Body of pancreas (tissue), 4 donors: ENCODE measurements around the gene GPATCH3. TPM values are rescaled to one million over a fixed set of nuclear protein-coding genes. Genes with fewer than 3 reads are reported as not detected.
"Not testable (repeated sequence)": the region's sequence is repeated elsewhere in the genome, so short reads cannot be mapped to it uniquely, and the experiment has no call there.

Source experiments
- ATAC-seq: fragments of 150-250 bp; one replicate; pipeline ENCODE4 v1.9.1; 2016
- DNase-seq, 4 donors: peaks; one replicate each; pipeline ENCODE4 v3.0.0-alpha.2; 2019
- H3K27ac ChIP-seq, 4 donors: fragments of 200-600 bp; sonication (generic); 1 replicate in 3 of 4; 2 replicates in 1 of 4; pipeline versions ENCODE4 v1.5.1 to v1.6.1; 2016 to 2019; ENCODE audit warnings: mild to moderate bottlenecking in 1 of 4, mixed read lengths in 1 of 4, moderate library complexity in 1 of 4
- H3K27me3 ChIP-seq, 2 donors: fragments of 200-600 bp; sonication (generic); one replicate each; pipeline ENCODE4 v1.6.0; 2016; ENCODE audit warnings: mild to moderate bottlenecking in 1 of 2
- H3K36me3 ChIP-seq, 2 donors: fragments of 200-600 bp; sonication (generic); replicated peaks in 1 of 2; 2 replicates each; pipeline ENCODE4 v1.5.1; 2016; ENCODE audit warnings: low read depth in 2 of 2; ENCODE audit not compliant: insufficient read depth in 1 of 2
- H3K4me1 ChIP-seq: fragments of 200-600 bp; sonication (generic); one replicate; pipeline ENCODE4 v1.6.0; 2016
- H3K4me3 ChIP-seq, 2 donors: fragments of 200-600 bp; sonication (generic); 1 replicate in 1 of 2; 2 replicates in 1 of 2; pipeline ENCODE4 v1.5.1; 2016 to 2019
- H3K9me3 ChIP-seq, 3 donors: fragments of 200-600 bp; sonication (generic); 1 replicate in 2 of 3; 2 replicates in 1 of 3; pipeline ENCODE4 v1.5.1; 2016
- POLR2A ChIP-seq, 3 donors: fragments of 450-650 bp; IDR thresholded peaks; one replicate each; pipeline ENCODE4 v1.6.1; 2016; ENCODE audit warnings: antibody characterized with exemption in 3 of 3, mild to moderate bottlenecking in 2 of 3
- WGBS, 2 donors: methylation state at CpG; one replicate each; pipeline ENCODE4 v1.1.5; 2017; 5-methylcytosine and 5-hydroxymethylcytosine counted together
- intact Hi-C: fragments of 100-400 bp; cut with DNase I; formaldehyde crosslinking; loops from one replicate; pipeline ENCODE4 v1.15.1; 2023
- total RNA-seq, 2 donors: library from RNA; depleted of rRNA; stranded (reverse); fragments of >200 nt; gene quantifications; one replicate each; pipeline ENCODE4 v1.1.0, GENCODE V29; 2016
- TF ChIP-seq, protein P1 (sequence below), 7 experiments: fragments of 450-650 bp in 4 of 7; fragments of 200-600 bp in 3 of 7; sonication (generic) in 3 of 7; IDR thresholded peaks; one replicate each; pipeline ENCODE4 v1.5.1; 2016 to 2019; ENCODE audit warnings: antibody characterized with exemption in 7 of 7

Gene GPATCH3
- total RNA-seq, 2 donors from 2014 or later, result 4.9 to 19.4 TPM

DNA sequence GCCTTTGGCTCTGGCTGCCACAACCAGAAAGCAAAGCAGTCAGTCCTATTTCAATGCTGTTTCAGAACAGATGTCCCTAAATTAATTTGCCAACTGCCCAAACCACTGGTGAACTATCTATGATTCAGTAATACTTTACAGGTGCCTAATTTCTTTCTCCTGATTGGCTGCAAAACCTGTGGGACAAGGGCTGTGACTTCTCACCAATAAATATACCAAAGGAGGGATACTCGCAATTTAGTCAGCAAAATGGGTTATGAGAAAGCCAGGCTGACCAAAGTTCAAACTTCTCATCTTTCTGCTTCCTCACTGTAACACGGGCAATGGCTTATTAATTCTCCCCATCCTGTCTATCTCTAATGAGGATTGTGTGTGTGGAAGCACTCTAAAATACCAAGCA is 22.9 kb downstream of the GPATCH3 start:
- intact Hi-C loops, result no loop called here
- Histone ChIP-seq H3K9me3 (no peaks in the 10 kb centered on the region), H3K27ac (no peak overlapping the region), H3K4me3 (no peak overlapping the region), H3K4me1 (no peaks in the 10 kb centered on the region), H3K36me3 (peaks cover under 1 to 22% of the 10 kb centered on the region in 2 donors), H3K27me3 (no peaks in the 10 kb centered on the region)
- WGBS, 2 donors, result 62 to 75% methylated on average over 2 of the region's 2 CpGs
- TF ChIP-seq, protein P1, sequence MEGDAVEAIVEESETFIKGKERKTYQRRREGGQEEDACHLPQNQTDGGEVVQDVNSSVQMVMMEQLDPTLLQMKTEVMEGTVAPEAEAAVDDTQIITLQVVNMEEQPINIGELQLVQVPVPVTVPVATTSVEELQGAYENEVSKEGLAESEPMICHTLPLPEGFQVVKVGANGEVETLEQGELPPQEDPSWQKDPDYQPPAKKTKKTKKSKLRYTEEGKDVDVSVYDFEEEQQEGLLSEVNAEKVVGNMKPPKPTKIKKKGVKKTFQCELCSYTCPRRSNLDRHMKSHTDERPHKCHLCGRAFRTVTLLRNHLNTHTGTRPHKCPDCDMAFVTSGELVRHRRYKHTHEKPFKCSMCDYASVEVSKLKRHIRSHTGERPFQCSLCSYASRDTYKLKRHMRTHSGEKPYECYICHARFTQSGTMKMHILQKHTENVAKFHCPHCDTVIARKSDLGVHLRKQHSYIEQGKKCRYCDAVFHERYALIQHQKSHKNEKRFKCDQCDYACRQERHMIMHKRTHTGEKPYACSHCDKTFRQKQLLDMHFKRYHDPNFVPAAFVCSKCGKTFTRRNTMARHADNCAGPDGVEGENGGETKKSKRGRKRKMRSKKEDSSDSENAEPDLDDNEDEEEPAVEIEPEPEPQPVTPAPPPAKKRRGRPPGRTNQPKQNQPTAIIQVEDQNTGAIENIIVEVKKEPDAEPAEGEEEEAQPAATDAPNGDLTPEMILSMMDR (IDR thresholded peaks at IDR 0.05), result no peak
- TF ChIP-seq POLR2A (IDR thresholded peaks at IDR 0.05), result no peak
- DNase-seq (no peak), ATAC-seq (no peak)

DNA sequence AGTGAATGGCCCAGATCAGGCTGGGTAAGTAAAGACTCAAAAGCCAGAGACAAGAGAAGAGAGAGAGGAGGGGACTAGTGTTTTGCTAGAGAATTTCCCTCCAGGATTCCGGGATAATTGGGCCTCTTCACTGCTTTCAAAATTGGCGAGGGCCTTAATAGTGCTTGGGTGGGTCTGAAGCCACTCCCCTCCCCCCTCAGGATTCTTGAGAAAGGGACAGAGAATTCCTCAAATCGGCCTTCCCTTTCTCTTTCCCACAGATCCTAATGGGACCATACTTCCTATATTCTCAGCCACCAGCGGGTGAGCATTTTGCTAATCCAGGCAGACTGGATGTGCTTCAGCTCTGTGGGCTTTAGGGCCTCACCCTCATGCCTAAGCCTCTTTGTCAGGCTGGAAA is 25.4 kb downstream of the GPATCH3 start:
- Histone ChIP-seq H3K27ac (no peak overlapping the region), H3K9me3 (no peaks in the 10 kb centered on the region), H3K4me1 (no peaks in the 10 kb centered on the region), H3K27me3 (no peaks in the 10 kb centered on the region), H3K36me3 (peaks cover 0 to 10% of the 10 kb centered on the region in 2 donors), H3K4me3 (no peak overlapping the region)
- intact Hi-C loops, result no loop called here
- DNase-seq (no peak), ATAC-seq (no peak)
- TF ChIP-seq, protein P1 (IDR thresholded peaks at IDR 0.05), result no peak
- no peak for TF ChIP-seq POLR2A (IDR thresholded peaks at IDR 0.05)
- WGBS, 2 donors, result 64 to 86% methylated on average over 4 of the region's 4 CpGs

DNA sequence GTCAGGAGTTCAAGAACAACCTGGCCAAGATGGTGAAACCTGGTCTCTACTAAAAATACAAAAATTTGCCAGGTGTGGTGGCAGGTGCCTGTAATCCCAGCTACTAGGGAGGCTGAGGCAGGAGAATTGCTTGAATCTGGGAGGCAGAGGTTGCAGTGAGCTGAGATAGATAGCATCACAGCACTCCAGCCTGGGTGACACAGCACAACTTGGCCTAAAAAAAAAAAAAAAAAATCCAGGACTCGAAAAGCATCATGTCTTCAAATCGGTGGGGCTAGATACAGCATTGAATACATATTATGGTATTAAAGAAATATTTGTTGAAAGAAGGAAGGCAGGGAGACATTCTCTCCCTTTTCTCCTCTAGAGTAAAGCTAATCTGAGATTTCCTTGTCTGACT is 27.2 kb downstream of the GPATCH3 start:
- H3K36me3 ChIP-seq, H3K4me1 ChIP-seq, ATAC-seq, H3K4me3 ChIP-seq, DNase-seq, H3K9me3 ChIP-seq, H3K27me3 ChIP-seq, intact Hi-C loops, H3K27ac ChIP-seq: not testable (repeated sequence)
- WGBS, 2 donors, result 64 to 76% methylated on average over 2 of the region's 2 CpGs

DNA sequence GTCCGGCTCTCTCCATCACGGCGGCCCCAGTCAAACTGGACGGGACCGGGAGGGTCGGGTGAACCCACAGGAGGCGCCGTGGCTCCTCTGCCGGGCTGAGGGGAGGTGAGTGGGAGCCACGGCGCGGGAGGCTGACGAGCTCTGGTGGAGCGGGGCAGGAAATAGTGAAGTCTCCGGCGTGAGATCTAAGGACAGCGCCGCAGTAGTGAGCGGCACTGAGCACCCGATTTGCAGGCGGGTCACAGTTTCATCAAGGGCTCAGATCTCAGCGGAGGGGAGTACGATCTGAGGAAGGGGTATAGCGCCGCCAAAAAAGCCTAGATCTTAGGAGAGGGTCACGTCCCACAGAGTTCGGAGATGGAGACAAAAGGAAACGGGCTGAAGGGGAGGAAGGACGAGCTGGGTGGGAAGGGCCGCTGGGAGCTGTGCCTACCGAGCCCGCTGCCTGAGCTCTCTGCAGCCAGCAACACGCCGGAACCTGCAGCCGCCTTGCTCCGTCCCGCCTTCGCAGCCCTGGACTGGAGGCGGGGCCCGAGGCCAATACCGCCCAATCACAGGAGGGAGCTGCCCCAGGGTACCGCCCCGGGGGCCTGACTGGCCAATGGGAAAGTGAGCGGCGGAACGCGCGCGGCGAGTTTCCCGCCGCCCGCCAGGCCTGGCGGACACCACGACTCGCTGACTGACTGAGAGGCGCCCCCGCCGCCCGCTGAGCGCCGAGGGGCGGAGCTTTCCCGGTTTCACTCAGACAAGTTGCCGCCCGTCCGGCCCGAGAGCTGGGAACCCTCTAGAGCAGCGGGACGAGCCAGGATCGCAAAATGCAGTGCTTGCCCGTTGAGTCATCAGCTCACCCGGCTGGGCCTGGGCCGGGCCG is 35.4 kb downstream of the GPATCH3 start:
- peak; percentile 97 to 98 (median 98) for DNase-seq
- ATAC-seq, result peak; percentile 95
- peak overlapping the region; percentile 19 to 34 for H3K4me3 ChIP-seq
- H3K4me1 ChIP-seq, result peaks cover 32% of the 10 kb centered on the region
- TF ChIP-seq POLR2A (IDR thresholded peaks at IDR 0.05), result peak; percentile 78 to 92 (median 89)
- TF ChIP-seq, protein P1 (IDR thresholded peaks at IDR 0.05), result peak in 1 of 7 experiments; percentile 36
- WGBS, 2 donors, result 1 to 2% methylated on average over 14 to 75 of the region's 75 CpGs
- no peaks in the 10 kb centered on the region for H3K9me3 ChIP-seq
- H3K27ac ChIP-seq, result peak overlapping the region; percentile 93 to 98 (median 96)
- no peaks in the 10 kb centered on the region for H3K27me3 ChIP-seq
- intact Hi-C loops, result no loop called here
- no peaks in the 10 kb centered on the region for H3K36me3 ChIP-seq

DNA sequence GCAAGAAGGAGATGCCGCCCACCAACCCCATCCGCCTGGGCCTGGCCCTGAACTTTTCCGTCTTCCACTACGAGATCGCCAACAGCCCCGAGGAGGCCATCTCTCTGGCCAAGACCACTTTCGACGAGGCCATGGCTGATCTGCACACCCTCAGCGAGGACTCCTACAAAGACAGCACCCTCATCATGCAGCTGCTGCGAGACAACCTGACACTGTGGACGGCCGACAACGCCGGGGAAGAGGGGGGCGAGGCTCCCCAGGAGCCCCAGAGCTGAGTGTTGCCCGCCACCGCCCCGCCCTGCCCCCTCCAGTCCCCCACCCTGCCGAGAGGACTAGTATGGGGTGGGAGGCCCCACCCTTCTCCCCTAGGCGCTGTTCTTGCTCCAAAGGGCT is 36.6 kb downstream of the GPATCH3 start:
- no peaks in the 10 kb centered on the region for H3K27me3 ChIP-seq
- DNase-seq, result no peak
- TF ChIP-seq POLR2A (IDR thresholded peaks at IDR 0.05), result no peak
- TF ChIP-seq, protein P1 (IDR thresholded peaks at IDR 0.05), result no peak

More for the DNA sequence above, 36.6 kb downstream of the GPATCH3 start:
- peaks cover 28% of the 10 kb centered on the region for H3K4me1 ChIP-seq
- no peak for ATAC-seq
- intact Hi-C loops, result no loop called here
- no peak overlapping the region for H3K4me3 ChIP-seq
- no peaks in the 10 kb centered on the region for H3K9me3 ChIP-seq
- no peaks in the 10 kb centered on the region for H3K36me3 ChIP-seq
- WGBS, 2 donors, result 79 to 95% methylated on average over 8 to 13 of the region's 20 CpGs
- no peak overlapping the region for H3K27ac ChIP-seq
